ENCODE data around the gene TRAT1. TPM values are rescaled to one million over a fixed set of nuclear protein-coding genes. Genes with fewer than 3 reads are reported as not detected.
A peak's percentile ranks its signal among the peaks of the same experiment; 100 is the strongest.

TRAT1 gene
- polyA plus RNA-seq, 4 donors, result 0.48 to 1.2 TPM; not detected in 2

- Histone ChIP-seq H3K27ac (ENCODE audit: low read depth in 1 of 3, low read length in 2 of 3) (no peak overlapping the region), H3K4me1 (ENCODE audit: control insufficient read depth in 3 of 3, insufficient read depth in 2 of 3, low read depth in 1 of 3, low read length in 2 of 3) (peaks cover 0 to 5% (median 0%) of the 10 kb centered on the region in 3 donors), H3K4me3 (ENCODE audit: low read depth in 1 of 3, low read length in 3 of 3) (no peak overlapping the region), H3K36me3 (ENCODE audit: control insufficient read depth in 3 of 3, insufficient read depth in 2 of 3, low read depth in 1 of 3, low read length in 3 of 3) (no peaks in the 10 kb centered on the region), H3K27me3 (ENCODE audit: control insufficient read depth in 3 of 3, insufficient read depth in 3 of 3, low read length in 3 of 3) (no peaks in the 10 kb centered on the region), H3K9me3 (ENCODE audit: control insufficient read depth in 2 of 2, insufficient read depth in 1 of 2, low read depth in 1 of 2, low read length in 1 of 2) (peaks cover 0 to 3% of the 10 kb centered on the region in 2 donors)
- DNase-seq (no peak), FAIRE-seq (no peak)
- WGBS, 3 donors, result 71 to 88% (median 86%) methylated on average over 6 of the region's 6 CpGs
These were observed 41.2 kb downstream of the TRAT1 start for GRCh38 chr3:108863799-108864135.

- H3K27me3 ChIP-seq (ENCODE audit: control insufficient read depth in 3 of 3, insufficient read depth in 3 of 3, low read length in 3 of 3), result no peaks in the 10 kb centered on the region
- H3K27ac ChIP-seq (ENCODE audit: low read depth in 1 of 3, low read length in 2 of 3), result no peak overlapping the region
- FAIRE-seq (no peak), DNase-seq (no peak)
- 44 to 66% (median 60%) methylated on average over 1 of the region's 1 CpG for WGBS, 3 donors
- no peaks in the 10 kb centered on the region for H3K9me3 ChIP-seq (ENCODE audit: control insufficient read depth in 2 of 2, insufficient read depth in 1 of 2, low read depth in 1 of 2, low read length in 1 of 2)
- no peak overlapping the region for H3K4me3 ChIP-seq (ENCODE audit: low read depth in 1 of 3, low read length in 3 of 3)
- no peaks in the 10 kb centered on the region for H3K4me1 ChIP-seq (ENCODE audit: control insufficient read depth in 3 of 3, insufficient read depth in 2 of 3, low read depth in 1 of 3, low read length in 2 of 3)
- no peaks in the 10 kb centered on the region for H3K36me3 ChIP-seq (ENCODE audit: control insufficient read depth in 3 of 3, insufficient read depth in 2 of 3, low read depth in 1 of 3, low read length in 3 of 3)
These were observed 55.3 kb downstream of the TRAT1 start for GRCh38 chr3:108877901-108878300.

GRCh38 chr3:108879915-108880314, 57.3 kb downstream of the TRAT1 start:
- Histone ChIP-seq H3K4me3 (ENCODE audit: low read depth in 1 of 3, low read length in 3 of 3) (no peak overlapping the region), H3K27ac (ENCODE audit: low read depth in 1 of 3, low read length in 2 of 3) (no peak overlapping the region), H3K4me1 (ENCODE audit: control insufficient read depth in 3 of 3, insufficient read depth in 2 of 3, low read depth in 1 of 3, low read length in 2 of 3) (no peaks in the 10 kb centered on the region), H3K36me3 (ENCODE audit: control insufficient read depth in 3 of 3, insufficient read depth in 2 of 3, low read depth in 1 of 3, low read length in 3 of 3) (no peaks in the 10 kb centered on the region), H3K9me3 (ENCODE audit: control insufficient read depth in 2 of 2, insufficient read depth in 1 of 2, low read depth in 1 of 2, low read length in 1 of 2) (no peaks in the 10 kb centered on the region), H3K27me3 (ENCODE audit: control insufficient read depth in 3 of 3, insufficient read depth in 3 of 3, low read length in 3 of 3) (no peaks in the 10 kb centered on the region)
- DNase-seq, result no peak
- no peak for FAIRE-seq
- 80 to 93% (median 93%) methylated on average over 7 to 8 of the region's 8 CpGs for WGBS, 3 donors

GRCh38 chr3:108882762-108883161, 60.2 kb downstream of the TRAT1 start:
- no peak for DNase-seq
- Histone ChIP-seq H3K27ac (ENCODE audit: low read depth in 1 of 3, low read length in 2 of 3) (no peak overlapping the region), H3K36me3 (ENCODE audit: control insufficient read depth in 3 of 3, insufficient read depth in 2 of 3, low read depth in 1 of 3, low read length in 3 of 3) (no peaks in the 10 kb centered on the region), H3K9me3 (ENCODE audit: control insufficient read depth in 2 of 2, insufficient read depth in 1 of 2, low read depth in 1 of 2, low read length in 1 of 2) (no peaks in the 10 kb centered on the region), H3K4me3 (ENCODE audit: low read depth in 1 of 3, low read length in 3 of 3) (no peak overlapping the region), H3K4me1 (ENCODE audit: control insufficient read depth in 3 of 3, insufficient read depth in 2 of 3, low read depth in 1 of 3, low read length in 2 of 3) (no peaks in the 10 kb centered on the region), H3K27me3 (ENCODE audit: control insufficient read depth in 3 of 3, insufficient read depth in 3 of 3, low read length in 3 of 3) (no peaks in the 10 kb centered on the region)
- FAIRE-seq, result no peak

- no peak for DNase-seq
- WGBS, 3 donors, result 30 to 78% (median 60%) methylated on average over 1 of the region's 1 CpG
- no peak overlapping the region for H3K4me3 ChIP-seq (ENCODE audit: low read depth in 1 of 3, low read length in 3 of 3)
- no peak for FAIRE-seq
- no peaks in the 10 kb centered on the region for H3K4me1 ChIP-seq (ENCODE audit: control insufficient read depth in 3 of 3, insufficient read depth in 2 of 3, low read depth in 1 of 3, low read length in 2 of 3)
- no peak overlapping the region for H3K27ac ChIP-seq (ENCODE audit: low read depth in 1 of 3, low read length in 2 of 3)
- no peaks in the 10 kb centered on the region for H3K9me3 ChIP-seq (ENCODE audit: control insufficient read depth in 2 of 2, insufficient read depth in 1 of 2, low read depth in 1 of 2, low read length in 1 of 2)
- H3K27me3 ChIP-seq (ENCODE audit: control insufficient read depth in 3 of 3, insufficient read depth in 3 of 3, low read length in 3 of 3), result no peaks in the 10 kb centered on the region
- H3K36me3 ChIP-seq (ENCODE audit: control insufficient read depth in 3 of 3, insufficient read depth in 2 of 3, low read depth in 1 of 3, low read length in 3 of 3), result no peaks in the 10 kb centered on the region
These were observed 60.8 kb downstream of the TRAT1 start for GRCh38 chr3:108883373-108883772.

- no peak overlapping the region for H3K27ac ChIP-seq (ENCODE audit: low read depth in 1 of 3, low read length in 2 of 3)
- H3K9me3 ChIP-seq (ENCODE audit: control insufficient read depth in 2 of 2, insufficient read depth in 1 of 2, low read depth in 1 of 2, low read length in 1 of 2), result no peaks in the 10 kb centered on the region
- FAIRE-seq (no peak), DNase-seq (peak in 1 of 2 donors; percentile 55)
- no peaks in the 10 kb centered on the region for H3K27me3 ChIP-seq (ENCODE audit: control insufficient read depth in 3 of 3, insufficient read depth in 3 of 3, low read length in 3 of 3)
- 22 to 64% (median 42%) methylated on average over 4 of the region's 4 CpGs for WGBS, 3 donors
- H3K4me3 ChIP-seq (ENCODE audit: low read depth in 1 of 3, low read length in 3 of 3), result no peak overlapping the region
- H3K4me1 ChIP-seq (ENCODE audit: control insufficient read depth in 3 of 3, insufficient read depth in 2 of 3, low read depth in 1 of 3, low read length in 2 of 3), result no peaks in the 10 kb centered on the region
- no peaks in the 10 kb centered on the region for H3K36me3 ChIP-seq (ENCODE audit: control insufficient read depth in 3 of 3, insufficient read depth in 2 of 3, low read depth in 1 of 3, low read length in 3 of 3)
These were observed 64.5 kb downstream of the TRAT1 start for GRCh38 chr3:108887121-108887520.

- H3K27ac ChIP-seq (ENCODE audit: low read depth in 1 of 3, low read length in 2 of 3), result no peak overlapping the region
- H3K27me3 ChIP-seq (ENCODE audit: control insufficient read depth in 3 of 3, insufficient read depth in 3 of 3, low read length in 3 of 3), result no peaks in the 10 kb centered on the region
- WGBS, 3 donors, result 85 to 98% (median 94%) methylated on average over 2 of the region's 2 CpGs
- H3K36me3 ChIP-seq (ENCODE audit: control insufficient read depth in 3 of 3, insufficient read depth in 2 of 3, low read depth in 1 of 3, low read length in 3 of 3), result no peaks in the 10 kb centered on the region
- H3K9me3 ChIP-seq (ENCODE audit: control insufficient read depth in 2 of 2, insufficient read depth in 1 of 2, low read depth in 1 of 2, low read length in 1 of 2), result no peaks in the 10 kb centered on the region
- DNase-seq (no peak), FAIRE-seq (no peak)
- H3K4me3 ChIP-seq (ENCODE audit: low read depth in 1 of 3, low read length in 3 of 3), result no peak overlapping the region
- no peaks in the 10 kb centered on the region for H3K4me1 ChIP-seq (ENCODE audit: control insufficient read depth in 3 of 3, insufficient read depth in 2 of 3, low read depth in 1 of 3, low read length in 2 of 3)
These were observed 65.2 kb downstream of the TRAT1 start for GRCh38 chr3:108887777-108888176.

- H3K4me3 ChIP-seq (ENCODE audit: low read depth in 1 of 3, low read length in 3 of 3), result no peak overlapping the region
- no peaks in the 10 kb centered on the region for H3K9me3 ChIP-seq (ENCODE audit: control insufficient read depth in 2 of 2, insufficient read depth in 1 of 2, low read depth in 1 of 2, low read length in 1 of 2)
- 70 to 78% (median 73%) methylated on average over 3 of the region's 3 CpGs for WGBS, 3 donors
- no peaks in the 10 kb centered on the region for H3K27me3 ChIP-seq (ENCODE audit: control insufficient read depth in 3 of 3, insufficient read depth in 3 of 3, low read length in 3 of 3)
- DNase-seq (no peak), FAIRE-seq (no peak)
- no peak overlapping the region for H3K27ac ChIP-seq (ENCODE audit: low read depth in 1 of 3, low read length in 2 of 3)
- no peaks in the 10 kb centered on the region for H3K36me3 ChIP-seq (ENCODE audit: control insufficient read depth in 3 of 3, insufficient read depth in 2 of 3, low read depth in 1 of 3, low read length in 3 of 3)
- no peaks in the 10 kb centered on the region for H3K4me1 ChIP-seq (ENCODE audit: control insufficient read depth in 3 of 3, insufficient read depth in 2 of 3, low read depth in 1 of 3, low read length in 2 of 3)
These were observed 69.2 kb downstream of the TRAT1 start for GRCh38 chr3:108891833-108892232.

GRCh38 chr3:108894981-108895380, 72.4 kb downstream of the TRAT1 start:
- Histone ChIP-seq H3K27me3 (ENCODE audit: control insufficient read depth in 3 of 3, insufficient read depth in 3 of 3, low read length in 3 of 3) (no peaks in the 10 kb centered on the region), H3K36me3 (ENCODE audit: control insufficient read depth in 3 of 3, insufficient read depth in 2 of 3, low read depth in 1 of 3, low read length in 3 of 3) (no peaks in the 10 kb centered on the region), H3K4me3 (ENCODE audit: low read depth in 1 of 3, low read length in 3 of 3) (no peak overlapping the region), H3K27ac (ENCODE audit: low read depth in 1 of 3, low read length in 2 of 3) (no peak overlapping the region), H3K4me1 (ENCODE audit: control insufficient read depth in 3 of 3, insufficient read depth in 2 of 3, low read depth in 1 of 3, low read length in 2 of 3) (no peaks in the 10 kb centered on the region), H3K9me3 (ENCODE audit: control insufficient read depth in 2 of 2, insufficient read depth in 1 of 2, low read depth in 1 of 2, low read length in 1 of 2) (no peaks in the 10 kb centered on the region)
- no peak for DNase-seq
- WGBS, 3 donors, result 89 to 93% (median 92%) methylated on average over 5 of the region's 5 CpGs
- no peak for FAIRE-seq
